Effector memory CD8-positive, alpha-beta T cell (primary cell): ENCODE data around the gene TTC9B.
"Not testable (repeated sequence)": the region's sequence is repeated elsewhere in the genome, so short reads cannot be mapped to it uniquely, and the experiment has no call there.

Experiments
- ATAC-seq: fragments of 150-1000 bp; cut with Tn5 transposase; replicated peaks from 2 replicates; pipeline ENCODE4 v1.10.0; 2021; ENCODE audit warnings: mild to moderate bottlenecking, moderate library complexity
- DNase-seq, 3 experiments: peaks; one replicate each; pipeline ENCODE4 v3.0.0; 2021
- H3K27ac Mint-ChIP-seq, 2 donors: one replicate each; pipeline ENCODE4 v1.8.0; 2022; ENCODE audit warnings: mild to moderate bottlenecking in 2 of 2, mixed read lengths in 2 of 2, moderate library complexity in 2 of 2
- H3K27me3 Mint-ChIP-seq, 2 donors: one replicate each; pipeline ENCODE4 v1.8.0; 2022; ENCODE audit warnings: mixed read lengths in 2 of 2
- H3K36me3 Mint-ChIP-seq: one replicate; pipeline ENCODE4 v1.8.0; 2022; ENCODE audit warnings: mild to moderate bottlenecking, moderate library complexity, mixed read lengths; ENCODE audit not compliant: insufficient read depth
- H3K4me1 Mint-ChIP-seq, 2 donors: one replicate each; pipeline ENCODE4 v1.8.0; 2022; ENCODE audit warnings: low read depth in 2 of 2, mixed read lengths in 2 of 2
- H3K4me3 Mint-ChIP-seq, 2 donors: one replicate each; pipeline ENCODE4 v1.8.0; 2022; ENCODE audit warnings: mild to moderate bottlenecking in 2 of 2, mixed read lengths in 2 of 2, moderate library complexity in 2 of 2
- H3K9me3 Mint-ChIP-seq, 2 donors: one replicate each; pipeline ENCODE4 v1.8.0; 2022; ENCODE audit warnings: mixed read lengths in 2 of 2

TTC9B gene

GRCh38 chr19:40224342-40225150, 6.4 kb upstream of the TTC9B start:
- H3K36me3 Mint-ChIP-seq, result peaks cover 15% of the 10 kb centered on the region
- peaks cover 15 to 19% of the 10 kb centered on the region in 2 donors for H3K4me1 Mint-ChIP-seq
- no peak overlapping the region for H3K27ac Mint-ChIP-seq
- ATAC-seq (no peak), DNase-seq (no peak)
- no peak overlapping the region for H3K4me3 Mint-ChIP-seq
- H3K27me3 Mint-ChIP-seq, result peaks cover 43 to 60% of the 10 kb centered on the region in 2 donors
- peaks cover 2 to 7% of the 10 kb centered on the region in 2 donors for H3K9me3 Mint-ChIP-seq

GRCh38 chr19:40223135-40223822, 5.1 kb upstream of the TTC9B start:
- Mint-ChIP-seq H3K4me1 (peaks cover 15 to 19% of the 10 kb centered on the region in 2 donors), H3K9me3 (peaks cover 2 to 7% of the 10 kb centered on the region in 2 donors), H3K4me3 (no peak overlapping the region), H3K36me3 (peaks cover 15% of the 10 kb centered on the region), H3K27ac (no peak overlapping the region), H3K27me3 (peaks cover 55 to 71% of the 10 kb centered on the region in 2 donors)
- DNase-seq (peak in 2 of 3 experiments; percentile 20 to 28), ATAC-seq (peak; percentile 20)

GRCh38 chr19:40221858-40222619, 3.9 kb upstream of the TTC9B start:
- peak overlapping the region; percentile 11 to 79 for H3K27ac Mint-ChIP-seq
- peak overlapping the region; percentile 51 to 57 for H3K4me3 Mint-ChIP-seq
- ATAC-seq (peak; percentile 87), DNase-seq (peak; percentile 69 to 74 (median 72))
- H3K36me3 Mint-ChIP-seq, result peaks cover 15% of the 10 kb centered on the region
- peaks cover 2 to 7% of the 10 kb centered on the region in 2 donors for H3K9me3 Mint-ChIP-seq
- peaks cover 57 to 75% of the 10 kb centered on the region in 2 donors for H3K27me3 Mint-ChIP-seq
- peaks cover 15 to 19% of the 10 kb centered on the region in 2 donors for H3K4me1 Mint-ChIP-seq

- Mint-ChIP-seq H3K9me3 (peaks cover 2 to 7% of the 10 kb centered on the region in 2 donors), H3K4me1 (peaks cover 9 to 11% of the 10 kb centered on the region in 2 donors), H3K36me3 (peaks cover 12% of the 10 kb centered on the region), H3K27me3 (peaks cover 57 to 73% of the 10 kb centered on the region in 2 donors), H3K4me3 (no peak overlapping the region), H3K27ac (no peak overlapping the region)
- DNase-seq (no peak), ATAC-seq (no peak)
These were observed 2.5 kb upstream of the TTC9B start for GRCh38 chr19:40220674-40221073.

GRCh38 chr19:40219721-40220276, 1.6 kb upstream of the TTC9B start:
- ATAC-seq (no peak), DNase-seq (no peak)
- peaks cover 48 to 64% of the 10 kb centered on the region in 2 donors for H3K27me3 Mint-ChIP-seq
- peaks cover 12% of the 10 kb centered on the region for H3K36me3 Mint-ChIP-seq
- H3K4me1 Mint-ChIP-seq, result peaks cover 5 to 6% of the 10 kb centered on the region in 2 donors
- H3K27ac Mint-ChIP-seq, result no peak overlapping the region
- no peak overlapping the region for H3K4me3 Mint-ChIP-seq
- H3K9me3 Mint-ChIP-seq, result peaks cover 2 to 7% of the 10 kb centered on the region in 2 donors

- not testable (repeated sequence) for H3K4me3 Mint-ChIP-seq, DNase-seq
- peaks cover 41 to 56% of the 10 kb centered on the region in 2 donors for H3K27me3 Mint-ChIP-seq
These were observed 845 bp upstream of the TTC9B start for GRCh38 chr19:40219029-40219428.

GRCh38 chr19:40217027-40217810, 965 bp downstream of the TTC9B start:
- ATAC-seq (no peak), DNase-seq (no peak)
- H3K4me3 Mint-ChIP-seq, result no peak overlapping the region
- peak overlapping the region in 1 of 2 donors; percentile 39 for H3K27ac Mint-ChIP-seq
- peaks cover 11% of the 10 kb centered on the region for H3K36me3 Mint-ChIP-seq
- peaks cover 2 to 5% of the 10 kb centered on the region in 2 donors for H3K9me3 Mint-ChIP-seq
- H3K4me1 Mint-ChIP-seq, result peaks cover 4 to 5% of the 10 kb centered on the region in 2 donors
- H3K27me3 Mint-ChIP-seq, result peaks cover 38 to 51% of the 10 kb centered on the region in 2 donors

More at GRCh38 chr19:40219029-40219428, 845 bp upstream of the TTC9B start:
- not testable (repeated sequence) for H3K27ac Mint-ChIP-seq, ATAC-seq, H3K4me1 Mint-ChIP-seq, H3K9me3 Mint-ChIP-seq
- peaks cover 12% of the 10 kb centered on the region for H3K36me3 Mint-ChIP-seq

- peaks cover 0 to under 1% of the 10 kb centered on the region in 2 donors for H3K4me1 Mint-ChIP-seq
- H3K4me3 Mint-ChIP-seq, result no peak overlapping the region
- peaks cover 33 to 45% of the 10 kb centered on the region in 2 donors for H3K27me3 Mint-ChIP-seq
- H3K9me3 Mint-ChIP-seq, result peaks cover 0 to under 1% of the 10 kb centered on the region in 2 donors
- H3K27ac Mint-ChIP-seq, result peak overlapping the region in 1 of 2 donors; percentile 39
- peaks cover 8% of the 10 kb centered on the region for H3K36me3 Mint-ChIP-seq
- DNase-seq, result no peak
- ATAC-seq, result no peak
These were observed 1.5 kb downstream of the TTC9B start for GRCh38 chr19:40216777-40217026.

- H3K9me3 Mint-ChIP-seq, result no peaks in the 10 kb centered on the region
- H3K4me1 Mint-ChIP-seq, result no peaks in the 10 kb centered on the region
- peaks cover 32 to 40% of the 10 kb centered on the region in 2 donors for H3K27me3 Mint-ChIP-seq
- ATAC-seq, result no peak
- no peak for DNase-seq
- H3K4me3 Mint-ChIP-seq, result no peak overlapping the region
- H3K36me3 Mint-ChIP-seq, result peaks cover 5% of the 10 kb centered on the region
- peak overlapping the region in 1 of 2 donors; percentile 39 for H3K27ac Mint-ChIP-seq
These were observed 2.0 kb downstream of the TTC9B start for GRCh38 chr19:40216013-40216776.

GRCh38 chr19:40214936-40215335, 3.2 kb downstream of the TTC9B start:
- Mint-ChIP-seq H3K9me3 (no peaks in the 10 kb centered on the region), H3K27ac (no peak overlapping the region), H3K36me3 (peaks cover 16% of the 10 kb centered on the region), H3K27me3 (peaks cover 27 to 33% of the 10 kb centered on the region in 2 donors), H3K4me1 (no peaks in the 10 kb centered on the region), H3K4me3 (no peak overlapping the region)
- no peak for ATAC-seq
- no peak for DNase-seq

- peaks cover 19 to 24% of the 10 kb centered on the region in 2 donors for H3K27me3 Mint-ChIP-seq
- no peaks in the 10 kb centered on the region for H3K4me1 Mint-ChIP-seq
- H3K36me3 Mint-ChIP-seq, result peaks cover 25% of the 10 kb centered on the region
- H3K4me3 Mint-ChIP-seq, result no peak overlapping the region
- no peaks in the 10 kb centered on the region for H3K9me3 Mint-ChIP-seq
- no peak for ATAC-seq
- H3K27ac Mint-ChIP-seq, result no peak overlapping the region
- no peak for DNase-seq
These were observed 4.2 kb downstream of the TTC9B start for GRCh38 chr19:40213882-40214570.
